ENCODE results near the gene ENTREP1.

The ENTREP1 gene

GRCh38 chr9:69427286-69427685 is 102.3 kb downstream of the ENTREP1 start:
- Histone ChIP-seq H3K27ac (ENCODE audit: low read depth, low read length) (no peak overlapping the region), H3K36me3 (ENCODE audit: low read length) (no peaks in the 10 kb centered on the region), H3K79me2 (ENCODE audit: insufficient read depth, low read length) (no peaks in the 10 kb centered on the region), H3F3A (ENCODE audit: insufficient read depth) (no peaks in the 10 kb centered on the region), H2AFZ (ENCODE audit: low read depth, low read length, severe bottlenecking) (no peak overlapping the region), H3K9ac (ENCODE audit: low read length) (no peak overlapping the region), H4K20me1 (ENCODE audit: low read depth, low read length) (no peaks in the 10 kb centered on the region), H3K27me3 (ENCODE audit: low read length) (no peaks in the 10 kb centered on the region), H3K4me3 (ENCODE audit: insufficient read depth, low read length, poor library complexity, severe bottlenecking) (no peak overlapping the region), H3K9me3 (ENCODE audit: insufficient read depth, low read length) (no peaks in the 10 kb centered on the region), H3K4me2 (ENCODE audit: low read depth, low read length, poor library complexity, severe bottlenecking) (no peak overlapping the region), H3K9me2 (replicated peaks; ENCODE audit: insufficient read depth, low read length) (no peaks in the 10 kb centered on the region)
- no peak for TF ChIP-seq CTCF (IDR thresholded peaks at IDR 0.05; ENCODE audit: insufficient read depth, low read length, poor library complexity, severe bottlenecking)
- no peak for TF ChIP-seq EZH2phosphoT487 (conservative IDR thresholded peaks at IDR 0.05; ENCODE audit: low read length)

GRCh38 chr9:69428017-69428785 is 103.2 kb downstream of the ENTREP1 start:
- H3K27ac ChIP-seq (ENCODE audit: low read depth, low read length): no peak overlapping the region
- no peak overlapping the region for H3K4me3 ChIP-seq (ENCODE audit: insufficient read depth, low read length, poor library complexity, severe bottlenecking)
- no peak overlapping the region for H3K9ac ChIP-seq (ENCODE audit: low read length)
- no peaks in the 10 kb centered on the region for H3K9me3 ChIP-seq (ENCODE audit: insufficient read depth, low read length)
- no peaks in the 10 kb centered on the region for H3K27me3 ChIP-seq (ENCODE audit: low read length)
- H4K20me1 ChIP-seq (ENCODE audit: low read depth, low read length): no peaks in the 10 kb centered on the region
- H3F3A ChIP-seq (ENCODE audit: insufficient read depth): no peaks in the 10 kb centered on the region
- H2AFZ ChIP-seq (ENCODE audit: low read depth, low read length, severe bottlenecking): no peak overlapping the region
- no peaks in the 10 kb centered on the region for H3K9me2 ChIP-seq (replicated peaks; ENCODE audit: insufficient read depth, low read length)
- H3K79me2 ChIP-seq (ENCODE audit: insufficient read depth, low read length): no peaks in the 10 kb centered on the region
- no peaks in the 10 kb centered on the region for H3K36me3 ChIP-seq (ENCODE audit: low read length)
- H3K4me2 ChIP-seq (ENCODE audit: low read depth, low read length, poor library complexity, severe bottlenecking): no peak overlapping the region
- TF ChIP-seq CTCF (IDR thresholded peaks at IDR 0.05; ENCODE audit: insufficient read depth, low read length, poor library complexity, severe bottlenecking) (no peak), EZH2phosphoT487 (conservative IDR thresholded peaks at IDR 0.05; ENCODE audit: low read length) (no peak)

GRCh38 chr9:69429281-69429680 is 104.3 kb downstream of the ENTREP1 start:
- H3K4me2 ChIP-seq (ENCODE audit: low read depth, low read length, poor library complexity, severe bottlenecking): no peak overlapping the region
- H3K9me2 ChIP-seq (replicated peaks; ENCODE audit: insufficient read depth, low read length): no peaks in the 10 kb centered on the region
- no peaks in the 10 kb centered on the region for H3K36me3 ChIP-seq (ENCODE audit: low read length)
- H4K20me1 ChIP-seq (ENCODE audit: low read depth, low read length): no peaks in the 10 kb centered on the region
- no peak overlapping the region for H3K4me3 ChIP-seq (ENCODE audit: insufficient read depth, low read length, poor library complexity, severe bottlenecking)
- H3K79me2 ChIP-seq (ENCODE audit: insufficient read depth, low read length): no peaks in the 10 kb centered on the region
- H2AFZ ChIP-seq (ENCODE audit: low read depth, low read length, severe bottlenecking): no peak overlapping the region
- no peaks in the 10 kb centered on the region for H3F3A ChIP-seq (ENCODE audit: insufficient read depth)
- TF ChIP-seq EZH2phosphoT487 (conservative IDR thresholded peaks at IDR 0.05; ENCODE audit: low read length) (no peak), CTCF (IDR thresholded peaks at IDR 0.05; ENCODE audit: insufficient read depth, low read length, poor library complexity, severe bottlenecking) (no peak)
- no peaks in the 10 kb centered on the region for H3K9me3 ChIP-seq (ENCODE audit: insufficient read depth, low read length)
- H3K9ac ChIP-seq (ENCODE audit: low read length): no peak overlapping the region
- H3K27ac ChIP-seq (ENCODE audit: low read depth, low read length): no peak overlapping the region
- no peaks in the 10 kb centered on the region for H3K27me3 ChIP-seq (ENCODE audit: low read length)
